ENCODE results near the gene KYAT1. TPM values are rescaled to one million over a fixed set of nuclear protein-coding genes. Genes with fewer than 3 reads are reported as not detected.

KYAT1 gene
- total RNA-seq, 1 experiment from 2014 or later, result 5.7 TPM

DNA sequence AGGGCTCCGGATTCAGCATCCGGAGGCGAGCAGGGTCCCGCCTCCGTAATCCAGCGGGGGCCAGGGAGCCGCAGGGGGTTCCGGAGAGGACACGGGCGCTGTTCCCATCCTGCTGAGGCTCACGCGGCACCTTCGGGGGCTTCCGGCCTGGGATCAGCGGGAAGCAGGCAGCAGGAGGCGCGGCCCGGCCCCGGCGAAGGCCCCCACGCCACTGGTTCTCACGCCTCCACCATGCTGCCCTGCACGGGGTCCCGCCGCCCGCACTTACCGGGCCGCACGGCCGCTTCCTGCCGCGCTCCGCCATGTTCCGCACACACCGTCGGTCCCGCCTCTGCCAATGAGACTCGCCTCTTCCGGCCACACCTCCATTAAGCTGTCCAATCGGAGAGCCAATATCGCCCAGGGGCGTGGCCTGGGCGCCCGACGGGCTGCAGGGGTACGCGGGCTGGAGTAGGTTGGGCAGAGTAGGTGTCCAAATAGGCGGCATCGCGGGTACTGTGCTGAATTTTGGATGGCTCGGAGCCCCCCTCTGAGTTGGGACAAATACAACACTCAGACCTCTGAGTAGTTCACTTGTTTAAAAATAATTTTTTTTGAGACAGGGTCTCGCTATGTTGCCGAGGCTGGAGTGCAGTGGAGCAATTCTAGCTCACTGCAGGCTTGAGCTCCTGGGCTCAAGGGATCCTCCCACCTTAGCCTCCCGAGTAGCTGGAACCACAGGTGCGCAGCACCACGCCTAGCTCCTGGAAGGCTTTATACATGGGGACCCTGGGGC is 52.1 kb downstream of the KYAT1 start, which contains the start of gene SPOUT1:
TSS of gene SPOUT1 (minus strand) at position 318 of the 775 bp plus-strand sequence. CDS start at position 304, 14 bp downstream.
- H3K4me3 Mint-ChIP-seq (ENCODE audit: unreplicated experiment), result peak within 1 kb of the TSS; percentile 97
- TF ChIP-seq CTCF (IDR thresholded peaks at IDR 0.05; ENCODE audit: unreplicated experiment), result no peak
- POLR2A ChIA-PET, result interaction anchor here (0.6 to 1.8 kb wide), 26 partner anchors 9 to 501 kb away, joined by 3 to 39 read pairs (median 4); partner anchors contain the start of genes ENDOG, KYAT1, SH3GLB2 and SPTAN1
- peaks cover 16% of the 10 kb centered on the region for H3K36me3 Mint-ChIP-seq (ENCODE audit: insufficient read depth, unreplicated experiment)
- no peaks in the 10 kb centered on the region for H3K9me3 Mint-ChIP-seq (ENCODE audit: unreplicated experiment)
- DNase-seq (ENCODE audit: unreplicated experiment), result peak; percentile 95
- no peaks in the 10 kb centered on the region for H3K27me3 Mint-ChIP-seq (ENCODE audit: insufficient read depth, unreplicated experiment)
- peaks cover 15% of the 10 kb centered on the region for H3K4me1 Mint-ChIP-seq (ENCODE audit: insufficient read depth, unreplicated experiment)
- CTCF ChIA-PET, result interaction anchor here (0.6 to 1.3 kb wide), 4 partner anchors 11 to 348 kb away, joined by 3 to 13 read pairs (median 4); partner anchors contain the start of genes ENDOG and IER5L
- intact Hi-C loops (cut with micrococcal nuclease), result no loop called here
- peak within 1 kb of the TSS; percentile 94 for H3K27ac Mint-ChIP-seq (ENCODE audit: low read depth, unreplicated experiment)
- BruUV-seq (replicated peaks), result no TSS peak

- Mint-ChIP-seq H3K9me3 (ENCODE audit: unreplicated experiment) (no peaks in the 10 kb centered on the region), H3K27ac (ENCODE audit: low read depth, unreplicated experiment) (peak overlapping the region; percentile 94), H3K27me3 (ENCODE audit: insufficient read depth, unreplicated experiment) (no peaks in the 10 kb centered on the region), H3K36me3 (ENCODE audit: insufficient read depth, unreplicated experiment) (peaks cover 21% of the 10 kb centered on the region), H3K4me3 (ENCODE audit: unreplicated experiment) (peak overlapping the region; percentile 97), H3K4me1 (ENCODE audit: insufficient read depth, unreplicated experiment) (peaks cover 15% of the 10 kb centered on the region)
- no TSS peak for BruUV-seq (replicated peaks)
- ChIA-PET POLR2A (interaction anchor here (0.5 to 2.1 kb wide), 14 partner anchors 9 to 1865 kb away, joined by 3 to 39 read pairs (median 4); partner anchors contain the start of genes ENDOG, KYAT1 and SPTAN1), CTCF (interaction anchor here (1.0 to 2.3 kb wide), 3 partner anchors 10 to 35 kb away, joined by 4 to 13 read pairs (median 6); partner anchors contain the start of gene ENDOG)
- no peak for TF ChIP-seq CTCF (IDR thresholded peaks at IDR 0.05; ENCODE audit: unreplicated experiment)
- DNase-seq (ENCODE audit: unreplicated experiment), result no peak
- intact Hi-C loops (cut with micrococcal nuclease), result no loop called here
Measured at GRCh38 chr9:128828719-128829452, 52.9 kb downstream of the KYAT1 start.

DNA sequence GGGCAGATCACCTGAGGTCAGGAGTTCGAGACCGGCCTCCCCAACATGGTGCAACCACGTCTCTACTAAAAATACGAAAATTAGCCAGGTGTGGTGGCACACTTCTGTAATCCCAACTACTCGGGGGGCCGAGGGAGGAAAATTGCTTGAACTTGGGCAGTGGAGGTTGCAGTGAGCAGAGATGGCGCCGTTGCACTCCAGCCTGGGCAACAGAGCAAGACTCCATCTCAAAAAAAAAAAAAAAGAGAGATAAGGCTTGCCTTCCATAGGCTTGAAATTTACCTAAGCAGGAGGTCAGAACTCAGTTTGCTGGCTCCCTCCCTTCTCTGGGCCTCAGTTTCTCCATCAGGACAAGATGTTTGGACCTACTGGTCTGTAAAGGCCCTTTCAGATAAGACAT is 53.5 kb downstream of the KYAT1 start:
- Mint-ChIP-seq H3K9me3 (ENCODE audit: unreplicated experiment) (no peaks in the 10 kb centered on the region), H3K4me1 (ENCODE audit: insufficient read depth, unreplicated experiment) (peaks cover 15% of the 10 kb centered on the region), H3K36me3 (ENCODE audit: insufficient read depth, unreplicated experiment) (peaks cover 21% of the 10 kb centered on the region), H3K27ac (ENCODE audit: low read depth, unreplicated experiment) (no peak overlapping the region), H3K27me3 (ENCODE audit: insufficient read depth, unreplicated experiment) (no peaks in the 10 kb centered on the region), H3K4me3 (ENCODE audit: unreplicated experiment) (peak overlapping the region; percentile 97)
- intact Hi-C loops (cut with micrococcal nuclease), result no loop called here
- TF ChIP-seq CTCF (IDR thresholded peaks at IDR 0.05; ENCODE audit: unreplicated experiment), result no peak
- DNase-seq (ENCODE audit: unreplicated experiment), result no peak
- BruUV-seq (replicated peaks), result no TSS peak
- ChIA-PET CTCF (interaction anchor here (1.4 to 2.3 kb wide), 2 partner anchors 10 to 193 kb away, joined by 5 to 6 read pairs; partner anchors contain the start of gene ENDOG), POLR2A (interaction anchor here (0.5 to 2.1 kb wide), 3 partner anchors 10 to 1866 kb away, joined by 3 to 21 read pairs (median 3); partner anchors contain the start of gene ENDOG)

Data from MCF 10A (cell line).